Measurements from ENCODE around the gene RPP40.
"Not testable (repeated sequence)": the region's sequence is repeated elsewhere in the genome, so short reads cannot be mapped to it uniquely, and the experiment has no call there.

The RPP40 gene

DNA sequence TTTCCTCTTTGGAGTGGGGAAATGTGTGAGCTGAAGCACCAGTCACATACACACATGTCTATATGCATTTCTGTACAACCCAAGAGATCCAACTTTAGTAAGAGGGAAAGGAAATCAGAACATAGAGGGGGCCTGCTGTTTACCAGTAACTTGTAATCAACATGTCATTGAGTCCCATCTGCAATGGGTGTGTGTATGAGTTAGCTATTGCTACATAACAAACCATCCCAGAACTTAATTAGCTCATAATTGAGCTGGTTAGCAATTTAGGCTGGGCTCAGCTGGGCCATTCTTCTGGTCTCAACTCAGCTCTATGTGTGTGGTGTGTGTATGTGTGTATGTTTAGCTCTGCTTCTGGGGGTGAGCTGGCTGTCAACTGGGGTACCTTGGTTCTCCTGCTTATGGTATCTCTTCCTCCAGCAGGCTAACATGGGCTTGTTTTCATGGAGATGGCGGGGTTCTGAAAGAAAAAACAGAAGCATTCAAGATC lies 10.3 kb upstream of the RPP40 start:
- DNase-seq (ENCODE audit: low read depth): no peak

DNA sequence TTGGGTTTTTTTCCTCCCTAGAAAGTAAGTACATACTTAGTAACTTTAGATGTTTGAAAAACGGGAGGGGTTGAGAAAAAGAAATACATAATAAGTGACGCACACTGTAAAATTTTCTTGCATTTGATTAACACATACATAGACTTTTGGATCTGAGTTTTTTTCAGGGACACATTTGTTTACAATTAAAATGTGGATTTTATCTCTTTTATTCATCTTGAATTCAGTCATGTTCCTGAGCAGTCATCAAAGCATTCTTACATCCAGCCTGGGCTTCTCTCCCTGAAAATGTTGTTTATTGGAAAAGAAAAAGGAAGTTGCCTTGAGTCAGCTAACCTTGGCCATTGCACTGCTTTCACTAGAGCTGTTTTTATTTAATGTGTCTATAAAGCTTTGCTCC lies 8.7 kb upstream of the RPP40 start:
- no peak for DNase-seq (ENCODE audit: low read depth)

GRCh38 chr6:5011346-5011745 lies 7.5 kb upstream of the RPP40 start:
- DNase-seq (ENCODE audit: low read depth): no peak

DNA sequence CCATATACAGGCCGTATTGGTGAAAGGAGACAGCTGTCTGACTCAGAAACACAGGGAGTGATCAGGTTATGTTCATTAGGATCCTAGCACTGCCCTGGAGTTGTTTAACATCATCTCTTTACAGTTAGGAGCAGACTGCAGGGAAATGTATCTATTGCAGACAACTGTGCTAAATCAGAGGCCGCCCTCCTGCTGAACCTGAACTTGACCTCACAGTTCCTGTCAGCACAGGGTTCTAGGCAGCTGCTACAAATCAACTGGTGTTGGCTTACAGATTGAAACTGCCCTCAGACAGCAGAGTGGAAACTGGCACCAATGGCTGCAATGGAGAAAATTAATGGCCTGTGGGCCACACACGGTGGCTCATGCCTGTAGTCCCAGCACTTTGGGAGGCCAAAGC lies 3.7 kb upstream of the RPP40 start:
- no peak for DNase-seq (ENCODE audit: low read depth)

- no peak for DNase-seq (ENCODE audit: low read depth)
These were observed 2.4 kb upstream of the RPP40 start for GRCh38 chr6:5006222-5006621.

DNA sequence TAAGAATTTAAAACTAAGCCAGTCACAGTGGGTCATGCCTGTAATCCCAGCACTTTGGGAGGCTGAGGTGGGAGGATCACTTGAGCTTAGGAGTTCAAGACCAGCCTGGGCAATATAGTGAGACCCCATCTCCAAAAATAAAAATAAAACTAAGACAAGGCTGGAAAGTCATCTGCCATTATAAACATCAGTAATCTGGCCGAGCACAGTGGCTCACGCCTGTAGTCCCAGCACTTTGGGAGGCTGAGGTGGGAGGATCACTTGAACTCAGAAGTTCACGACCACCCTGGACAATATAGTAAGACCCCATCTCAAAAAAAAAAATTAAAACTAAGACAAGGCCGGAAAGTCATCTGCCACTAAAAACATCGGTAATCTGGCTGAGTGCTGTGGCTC lies 1.2 kb upstream of the RPP40 start:
- DNase-seq (ENCODE audit: low read depth): not testable (repeated sequence)

- DNase-seq (ENCODE audit: low read depth): no peak
These were observed 668 bp upstream of the RPP40 start for GRCh38 chr6:5004373-5005037.

DNA sequence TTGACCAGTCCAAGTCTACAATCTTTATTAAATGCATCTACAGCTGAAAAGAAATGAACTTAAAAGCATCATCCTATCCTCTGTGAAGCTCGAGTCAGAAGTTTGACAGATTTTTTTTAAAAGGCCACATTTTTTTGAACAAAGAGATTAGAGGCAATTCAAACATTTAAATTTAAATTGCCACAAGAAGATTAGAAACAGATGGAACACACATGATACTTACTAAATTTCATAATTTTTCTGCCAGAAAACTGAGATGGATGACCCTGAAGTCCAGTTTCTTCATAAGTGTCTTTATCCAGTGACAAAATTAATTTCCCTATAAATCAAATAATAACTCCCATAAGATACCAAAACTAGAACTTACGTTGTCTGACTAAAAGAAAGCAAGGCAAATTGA lies 4.3 kb downstream of the RPP40 start:
- no peak for DNase-seq (ENCODE audit: low read depth)

DNA sequence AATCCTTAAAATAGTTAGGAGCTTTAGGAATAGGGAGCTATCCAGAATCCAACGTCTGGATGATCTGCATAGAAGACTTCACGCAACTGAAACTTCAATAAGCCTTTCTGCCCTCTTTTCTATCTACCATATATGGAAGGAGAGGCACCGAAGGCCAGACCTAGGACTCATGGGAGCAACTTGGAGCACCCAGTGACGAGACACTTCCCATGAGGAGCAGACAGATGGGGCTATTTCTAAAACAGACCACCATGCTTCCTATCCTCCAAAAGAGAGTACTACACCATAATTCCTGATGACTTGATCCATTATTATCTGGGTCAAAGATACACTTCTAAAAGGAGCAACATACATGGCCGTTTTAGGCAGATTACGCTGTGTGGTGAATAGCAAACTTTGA lies 6.0 kb downstream of the RPP40 start:
- DNase-seq (ENCODE audit: low read depth): no peak

DNA sequence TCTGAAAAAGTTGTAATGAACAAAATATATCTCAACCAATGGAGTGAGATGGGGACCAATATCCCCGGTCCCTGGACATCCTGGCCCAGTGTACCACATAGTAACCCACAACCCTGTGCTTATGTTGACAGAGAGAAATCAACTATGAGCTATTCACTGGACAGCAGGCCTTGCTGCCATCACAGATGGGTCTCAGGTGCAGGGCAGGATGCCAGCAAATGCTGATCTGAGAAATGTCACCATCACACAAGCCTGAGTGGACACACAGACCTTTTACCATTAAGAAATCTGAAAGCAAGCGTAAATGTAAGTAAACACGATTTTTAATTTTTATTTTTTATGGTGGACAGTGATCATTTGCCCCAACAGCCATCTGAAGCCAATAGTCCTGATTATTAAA lies 9.1 kb downstream of the RPP40 start:
- DNase-seq (ENCODE audit: low read depth): no peak

GRCh38 chr6:4987432-4987831 lies 16.4 kb downstream of the RPP40 start:
- no peak for DNase-seq (ENCODE audit: low read depth)

- DNase-seq (ENCODE audit: low read depth): no peak
These were observed 16.8 kb downstream of the RPP40 start for GRCh38 chr6:4986999-4987398.

GRCh38 chr6:4983322-4983721 lies 20.5 kb downstream of the RPP40 start:
- DNase-seq (ENCODE audit: low read depth): no peak

DNA sequence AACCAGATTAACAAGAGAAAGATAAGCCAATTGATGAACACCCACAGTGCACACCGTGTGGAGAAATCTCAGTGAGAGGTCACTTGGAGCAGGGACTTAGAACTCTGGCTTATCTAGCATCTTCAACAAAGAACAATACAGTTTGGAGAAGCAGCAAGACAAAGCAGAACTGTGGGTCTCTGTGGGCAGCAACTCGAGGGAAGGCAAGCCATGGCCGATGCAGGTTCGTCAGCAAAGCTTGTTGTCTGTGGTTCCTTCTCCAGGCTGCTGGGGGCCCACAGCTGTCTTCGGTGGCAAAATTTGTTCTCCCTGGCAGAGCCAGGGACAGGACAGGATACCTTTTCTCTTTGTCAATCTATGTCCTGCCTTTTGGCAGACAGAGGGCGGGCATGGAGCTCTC lies 22.1 kb downstream of the RPP40 start:
- DNase-seq (ENCODE audit: low read depth): no peak

DNA sequence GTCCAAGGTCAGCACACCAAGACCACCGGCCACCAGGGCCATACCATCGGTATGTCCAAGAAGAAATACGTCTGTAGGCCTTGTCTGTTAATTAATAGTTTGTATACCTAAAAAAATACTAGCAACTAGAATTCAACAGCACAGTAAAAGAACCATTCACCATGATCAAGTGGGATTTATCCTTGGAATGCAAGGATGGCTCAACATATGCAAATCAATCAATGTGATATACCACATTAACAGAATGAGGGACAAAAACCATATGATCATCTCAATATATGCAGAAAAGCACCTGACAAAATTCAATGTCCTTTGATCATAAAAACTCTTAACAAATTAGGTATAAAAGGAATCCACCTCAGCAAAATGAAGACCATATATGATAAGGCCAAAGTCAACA lies 24.4 kb downstream of the RPP40 start:
- DNase-seq (ENCODE audit: low read depth): no peak

GRCh38 chr6:4977468-4977867 lies 26.4 kb downstream of the RPP40 start:
- DNase-seq (ENCODE audit: low read depth): no peak

GRCh38 chr6:4975506-4975905 lies 28.3 kb downstream of the RPP40 start:
- no peak for DNase-seq (ENCODE audit: low read depth)

DNA sequence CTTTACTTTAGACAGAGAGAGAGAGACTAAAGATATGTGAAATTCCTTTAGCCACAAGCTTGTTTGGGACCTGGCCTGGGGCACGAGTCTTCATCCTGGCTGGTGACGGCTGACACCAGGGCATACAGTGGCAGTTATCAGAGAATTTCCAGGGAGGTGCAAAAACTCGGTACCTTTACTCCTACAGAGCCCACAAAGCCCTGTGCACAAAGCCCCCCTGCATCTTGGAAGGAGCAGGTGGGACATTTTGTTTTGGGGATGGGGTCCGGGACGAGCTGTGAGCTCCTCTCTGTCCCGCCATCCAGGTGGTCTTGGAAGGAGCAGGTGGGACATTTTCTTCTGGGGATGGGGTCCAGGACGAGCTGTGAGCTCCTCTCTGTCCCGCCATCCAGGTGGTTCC lies 28.9 kb downstream of the RPP40 start:
- DNase-seq (ENCODE audit: low read depth): no peak

DNA sequence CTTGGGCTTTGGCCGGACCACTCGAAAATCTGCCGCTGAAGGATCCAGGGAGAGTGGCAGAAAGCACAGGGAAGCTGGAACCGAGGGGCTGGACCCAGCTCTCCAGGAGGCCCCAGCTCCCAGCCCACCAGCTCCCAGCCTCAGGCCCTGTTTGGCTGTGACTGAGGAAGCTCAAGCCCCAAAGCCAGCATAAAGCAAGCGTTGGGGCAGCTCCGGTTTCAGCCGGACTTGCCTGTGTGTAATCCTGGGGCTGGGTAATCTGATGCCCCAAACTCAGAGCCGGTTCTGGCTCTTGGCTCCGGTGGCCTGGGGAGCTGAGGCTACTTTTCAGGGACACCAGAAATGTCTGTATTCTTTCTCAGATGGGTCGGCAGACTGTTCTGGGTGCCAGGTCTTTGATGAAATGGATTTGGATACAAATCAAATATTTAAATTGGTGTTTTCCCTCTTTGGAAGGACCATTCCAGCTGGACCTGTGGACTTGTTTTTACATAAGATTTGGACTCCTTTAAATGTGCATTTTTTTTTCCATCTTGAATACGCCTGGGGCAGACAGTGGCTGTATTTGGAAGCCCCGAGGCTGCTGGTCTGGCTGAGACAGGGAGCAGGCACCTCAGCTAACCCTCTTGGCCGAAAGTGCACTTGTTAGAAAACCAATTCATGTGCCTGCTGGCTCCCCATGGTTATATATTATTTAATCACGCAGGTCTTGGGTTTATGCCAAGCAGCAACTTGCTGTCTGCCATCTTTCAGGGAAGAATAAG lies 29.7 kb downstream of the RPP40 start:
- DNase-seq (ENCODE audit: low read depth): no peak

DNA sequence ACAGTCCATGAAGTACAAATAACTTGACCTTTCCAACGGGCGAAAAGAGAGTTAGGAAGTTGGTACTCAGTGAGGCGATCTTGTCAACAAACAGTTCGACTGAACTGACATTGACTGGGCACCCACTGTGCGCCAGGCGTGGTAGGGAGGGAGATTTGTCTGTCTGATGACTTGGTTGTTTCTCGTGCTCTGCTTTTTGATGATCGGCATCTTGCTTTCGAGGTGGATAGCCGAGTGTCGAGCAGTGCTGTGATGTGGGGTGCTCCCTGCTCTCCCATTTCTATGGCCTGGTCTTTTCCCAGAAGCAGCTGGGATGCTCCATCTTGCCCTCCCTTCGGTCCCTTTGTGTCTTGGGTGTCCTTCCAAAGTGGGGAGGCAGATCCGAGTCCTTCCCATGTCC lies 30.4 kb downstream of the RPP40 start:
- DNase-seq (ENCODE audit: low read depth): no peak

DNA sequence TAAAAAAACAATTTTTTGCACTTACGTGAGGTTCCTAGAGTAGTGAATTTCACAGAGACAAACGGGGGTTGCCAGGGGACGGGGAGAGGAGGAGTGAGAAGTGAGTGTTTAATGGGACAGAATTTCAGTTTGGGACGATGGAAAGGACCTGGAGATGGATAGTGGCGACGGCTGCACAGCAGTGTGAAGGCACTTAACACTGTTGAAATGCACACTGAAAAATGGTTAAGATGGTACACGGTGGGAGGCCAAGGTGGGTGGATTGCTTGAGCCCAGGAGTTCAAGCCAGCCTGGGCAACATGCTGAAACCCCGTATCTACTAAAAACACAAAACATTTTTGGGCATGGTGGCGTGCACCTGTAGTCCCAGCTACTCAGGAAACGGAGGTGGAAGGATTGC lies 31.4 kb downstream of the RPP40 start:
- no peak for DNase-seq (ENCODE audit: low read depth)

- DNase-seq (ENCODE audit: low read depth): no peak
These were observed 32.0 kb downstream of the RPP40 start for GRCh38 chr6:4971851-4972250.

DNA sequence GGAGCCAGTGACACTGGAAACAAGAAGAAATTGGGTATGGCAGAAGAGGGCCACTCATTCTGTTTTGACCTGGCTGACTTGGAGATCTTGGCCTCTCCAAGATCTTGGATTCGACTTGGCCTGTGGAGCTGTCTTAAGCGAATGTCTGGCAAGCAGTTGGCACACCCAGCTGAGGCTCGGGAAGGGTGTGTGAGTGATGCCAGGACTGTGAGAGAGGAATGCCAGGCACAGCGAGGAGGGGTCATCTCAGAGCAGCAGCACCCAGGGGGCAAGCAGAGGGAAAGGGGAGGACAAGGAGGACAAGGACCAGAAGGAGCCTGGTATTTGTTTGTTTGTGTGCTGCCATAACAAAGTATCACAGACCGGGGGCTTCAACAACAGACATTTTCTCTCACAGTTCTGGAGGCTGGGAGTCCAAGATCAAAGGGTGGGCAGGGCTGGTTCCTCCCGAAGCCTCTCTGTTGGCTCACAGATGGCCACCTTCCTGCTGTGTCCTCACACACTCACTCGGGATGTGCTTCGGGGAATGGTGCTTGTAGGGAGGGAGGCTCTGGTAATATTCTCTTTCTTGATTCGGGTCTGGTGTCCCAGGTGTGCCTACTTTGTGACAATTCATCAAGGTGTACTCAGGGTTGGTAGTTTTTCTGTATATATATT lies 33.0 kb downstream of the RPP40 start:
- no peak for DNase-seq (ENCODE audit: low read depth)

Data from T follicular helper cell (primary cell).